ENCODE results near the gene MRAP. TPM values are rescaled to one million over a fixed set of nuclear protein-coding genes. Genes with fewer than 3 reads are reported as not detected.

Gene MRAP
- total RNA-seq, 4 donors from 2014 or later, result 0.45 to 1.4 (median 1.3) TPM; not detected in 1

DNA sequence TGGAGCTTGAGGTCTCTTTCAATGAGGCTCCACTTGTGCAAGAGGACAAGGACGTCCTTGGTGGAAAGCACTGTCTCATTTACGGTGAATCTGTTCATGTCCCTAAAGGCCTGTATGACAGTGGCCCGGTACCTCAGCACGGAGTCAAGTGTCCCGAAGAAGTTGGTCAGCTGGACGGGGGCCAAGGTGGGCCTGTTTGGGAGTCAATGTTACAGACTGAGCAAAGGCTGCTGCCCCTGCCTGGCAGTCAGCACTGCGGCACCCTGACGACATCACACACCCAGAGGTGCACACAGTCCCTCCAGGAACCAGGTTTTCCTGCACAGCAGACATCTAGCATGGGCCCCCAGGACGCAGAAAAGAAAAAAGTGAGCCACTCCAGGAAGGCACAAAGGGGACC, 19.1 kb downstream of the MRAP start:
- no peak overlapping the region for H3K4me3 ChIP-seq (ENCODE audit: low read depth, poor library complexity, severe bottlenecking)
- intact Hi-C loops (cut with DNase I; ENCODE audit: low total_unique reads), result no loop called here
- no peak for TF ChIP-seq POLR2A (IDR thresholded peaks at IDR 0.05)
- TF ChIP-seq, protein P1, sequence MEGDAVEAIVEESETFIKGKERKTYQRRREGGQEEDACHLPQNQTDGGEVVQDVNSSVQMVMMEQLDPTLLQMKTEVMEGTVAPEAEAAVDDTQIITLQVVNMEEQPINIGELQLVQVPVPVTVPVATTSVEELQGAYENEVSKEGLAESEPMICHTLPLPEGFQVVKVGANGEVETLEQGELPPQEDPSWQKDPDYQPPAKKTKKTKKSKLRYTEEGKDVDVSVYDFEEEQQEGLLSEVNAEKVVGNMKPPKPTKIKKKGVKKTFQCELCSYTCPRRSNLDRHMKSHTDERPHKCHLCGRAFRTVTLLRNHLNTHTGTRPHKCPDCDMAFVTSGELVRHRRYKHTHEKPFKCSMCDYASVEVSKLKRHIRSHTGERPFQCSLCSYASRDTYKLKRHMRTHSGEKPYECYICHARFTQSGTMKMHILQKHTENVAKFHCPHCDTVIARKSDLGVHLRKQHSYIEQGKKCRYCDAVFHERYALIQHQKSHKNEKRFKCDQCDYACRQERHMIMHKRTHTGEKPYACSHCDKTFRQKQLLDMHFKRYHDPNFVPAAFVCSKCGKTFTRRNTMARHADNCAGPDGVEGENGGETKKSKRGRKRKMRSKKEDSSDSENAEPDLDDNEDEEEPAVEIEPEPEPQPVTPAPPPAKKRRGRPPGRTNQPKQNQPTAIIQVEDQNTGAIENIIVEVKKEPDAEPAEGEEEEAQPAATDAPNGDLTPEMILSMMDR (IDR thresholded peaks at IDR 0.05), result no peak
- 95 to 97% methylated on average over 8 to 9 of the region's 9 CpGs for WGBS, 2 donors
- peak in 1 of 2 donors; percentile 79 for DNase-seq (ENCODE audit: low spot score in 2 of 2)

DNA sequence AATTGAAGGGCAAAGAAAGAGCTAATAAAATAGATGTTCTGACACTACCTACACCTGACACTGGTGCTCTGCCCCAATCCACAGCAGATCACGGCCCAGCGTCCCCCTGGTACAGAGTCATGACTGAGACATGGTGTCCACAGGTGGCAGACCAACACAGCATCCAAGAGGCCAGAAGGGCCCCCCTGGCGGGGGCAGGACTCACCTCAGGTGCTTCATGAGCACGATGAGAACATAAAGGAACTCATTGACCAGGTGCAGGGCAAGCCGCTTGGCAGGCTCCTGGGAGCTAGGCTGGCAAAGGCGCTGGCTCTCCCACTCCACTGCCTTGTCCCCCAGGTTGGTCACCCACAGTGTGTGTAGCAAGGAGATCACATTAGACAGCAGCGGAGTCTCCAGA, 20.4 kb downstream of the MRAP start:
- H3K4me3 ChIP-seq (ENCODE audit: low read depth, poor library complexity, severe bottlenecking), result no peak overlapping the region
- intact Hi-C loops (cut with DNase I; ENCODE audit: low total_unique reads), result no loop called here
- DNase-seq (ENCODE audit: low spot score in 2 of 2), result peak in 1 of 2 donors; percentile 83
- WGBS, 2 donors, result 87 to 97% methylated on average over 7 of the region's 7 CpGs
- TF ChIP-seq POLR2A (IDR thresholded peaks at IDR 0.05), result no peak
- TF ChIP-seq, protein P1 (IDR thresholded peaks at IDR 0.05), result no peak

DNA sequence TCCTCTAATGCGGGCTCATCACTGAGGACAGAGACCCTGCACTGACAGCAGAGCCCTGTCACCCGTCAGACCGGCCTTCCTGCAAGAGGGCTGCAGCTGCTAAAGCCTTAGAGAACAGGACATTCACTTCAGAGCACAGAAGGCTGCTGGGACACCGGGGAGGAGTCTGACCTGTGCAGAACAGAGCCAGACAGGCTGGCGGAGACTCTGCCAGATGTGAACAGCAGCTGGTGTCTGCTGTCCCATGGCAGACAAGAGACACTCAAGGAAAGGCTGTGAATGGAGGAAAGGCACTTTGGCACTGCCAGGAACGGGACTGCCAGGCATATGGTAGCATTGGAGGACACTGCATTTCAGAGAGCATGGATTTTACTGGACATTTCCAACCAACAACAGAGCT, 21.4 kb downstream of the MRAP start:
- H3K4me3 ChIP-seq (ENCODE audit: low read depth, poor library complexity, severe bottlenecking), result no peak overlapping the region
- DNase-seq (ENCODE audit: low spot score in 2 of 2), result peak in 1 of 2 donors; percentile 69
- 85 to 91% methylated on average over 6 of the region's 6 CpGs for WGBS, 2 donors
- TF ChIP-seq, protein P1 (IDR thresholded peaks at IDR 0.05), result no peak
- no peak for TF ChIP-seq POLR2A (IDR thresholded peaks at IDR 0.05)
- intact Hi-C loops (cut with DNase I; ENCODE audit: low total_unique reads), result no loop called here

DNA sequence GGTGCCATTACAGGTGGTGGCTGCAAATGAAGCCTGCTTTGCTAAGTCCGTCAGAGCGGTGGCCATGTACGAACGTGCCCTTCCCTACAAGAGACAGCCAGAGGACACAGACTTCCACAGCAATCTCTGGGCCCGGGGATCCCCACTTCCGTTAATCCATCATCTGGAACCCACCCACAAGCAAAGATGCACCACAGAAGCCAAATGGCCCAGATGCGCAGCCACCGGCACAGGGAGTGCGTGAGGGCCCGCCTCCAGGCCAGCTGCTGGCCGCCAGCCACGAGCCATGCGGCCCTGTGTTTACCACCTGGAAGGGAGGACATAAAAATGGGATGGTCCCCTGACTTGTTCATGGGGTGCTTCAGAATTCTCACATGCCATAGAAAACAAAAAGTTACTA, 22.1 kb downstream of the MRAP start:
- DNase-seq (ENCODE audit: low spot score in 2 of 2), result peak in 1 of 2 donors; percentile 72
- H3K4me3 ChIP-seq (ENCODE audit: low read depth, poor library complexity, severe bottlenecking), result no peak overlapping the region
- intact Hi-C loops (cut with DNase I; ENCODE audit: low total_unique reads), result no loop called here
- TF ChIP-seq POLR2A (IDR thresholded peaks at IDR 0.05), result no peak
- TF ChIP-seq, protein P1 (IDR thresholded peaks at IDR 0.05), result no peak
- WGBS, 2 donors, result 81 to 86% methylated on average over 13 of the region's 13 CpGs

DNA sequence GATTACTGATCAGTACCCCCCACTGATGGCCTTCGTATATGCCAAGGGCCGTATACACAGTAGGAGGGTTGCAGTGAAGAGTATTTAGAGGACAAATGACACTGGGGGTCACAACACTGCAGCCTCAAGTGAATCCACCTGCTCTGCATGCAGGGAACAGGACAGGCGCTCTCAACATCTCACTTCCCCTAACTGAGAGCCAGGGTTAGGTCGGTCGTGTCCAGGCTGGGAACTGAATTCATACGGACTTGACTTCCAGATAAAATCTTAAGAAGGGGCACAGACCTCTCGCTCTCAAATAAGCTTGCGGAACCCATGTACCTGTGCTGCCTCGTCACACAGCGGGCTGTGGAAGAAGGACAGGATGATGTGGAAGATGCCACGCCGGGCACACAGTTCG, 22.8 kb downstream of the MRAP start:
- peak in 1 of 2 donors; percentile 57 for DNase-seq (ENCODE audit: low spot score in 2 of 2)
- TF ChIP-seq POLR2A (IDR thresholded peaks at IDR 0.05), result no peak
- TF ChIP-seq, protein P1 (IDR thresholded peaks at IDR 0.05), result no peak
- WGBS, 2 donors, result 92 to 95% methylated on average over 13 of the region's 13 CpGs
- H3K4me3 ChIP-seq (ENCODE audit: low read depth, poor library complexity, severe bottlenecking), result no peak overlapping the region
- intact Hi-C loops (cut with DNase I; ENCODE audit: low total_unique reads), result no loop called here

DNA sequence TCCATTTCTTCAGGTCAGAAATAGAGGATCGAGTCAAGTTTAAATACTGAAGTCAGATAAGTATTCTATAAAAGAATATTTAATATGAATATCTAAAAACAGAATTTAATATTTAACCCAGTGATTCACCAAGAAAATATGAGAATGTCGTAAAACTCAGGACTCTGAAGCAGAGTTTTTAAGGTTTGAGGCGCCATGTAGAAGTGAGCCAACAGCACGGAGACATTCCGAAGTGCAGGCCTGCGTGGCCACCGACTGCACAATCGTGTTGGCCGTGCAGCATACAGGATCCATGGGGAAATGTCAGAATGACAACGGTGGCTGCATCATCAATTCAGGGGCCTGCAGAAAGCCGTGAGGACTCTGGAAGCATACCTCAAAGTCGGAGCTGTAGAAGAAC, 23.4 kb downstream of the MRAP start:
- DNase-seq (ENCODE audit: low spot score in 2 of 2), result peak in 1 of 2 donors; percentile 39
- TF ChIP-seq, protein P1 (IDR thresholded peaks at IDR 0.05), result no peak
- TF ChIP-seq POLR2A (IDR thresholded peaks at IDR 0.05), result no peak
- intact Hi-C loops (cut with DNase I; ENCODE audit: low total_unique reads), result no loop called here
- 92% methylated on average over 12 of the region's 12 CpGs for WGBS, 2 donors
- H3K4me3 ChIP-seq (ENCODE audit: low read depth, poor library complexity, severe bottlenecking), result no peak overlapping the region
